CD14-positive monocyte (primary cell): Measurements from ENCODE around the gene PRR4. TPM values are rescaled to one million over a fixed set of nuclear protein-coding genes. Genes with fewer than 3 reads are reported as not detected.

Source experiments
- DNase-seq, 3 donors: peaks; one replicate each; pipeline ENCODE4 v3.0.0-alpha.2; 2011 to 2022
- H2AFZ ChIP-seq: 2 replicates; pipeline ENCODE4 v1.6.0; 2012; ENCODE audit warnings: mild to moderate bottlenecking, low read depth, low read length, inconsistent platforms; ENCODE audit not compliant: insufficient read depth, poor library complexity, severe bottlenecking
- H3K27ac ChIP-seq, 2 donors: 1 replicate in 1 of 2; 2 replicates in 1 of 2; pipeline ENCODE4 v1.5.1; 2012 to 2013; ENCODE audit warnings: low read length in 2 of 2, control low read depth in 1 of 2, inconsistent platforms in 1 of 2, low read depth in 1 of 2, mild to moderate bottlenecking in 1 of 2
- H3K27me3 ChIP-seq, 2 donors: one replicate each; pipeline versions ENCODE4 v1.6.0 to v1.6.1; 2011 to 2013; ENCODE audit warnings: low read length in 2 of 2; ENCODE audit not compliant: control insufficient read depth in 2 of 2, insufficient read depth in 2 of 2
- H3K36me3 ChIP-seq, 2 donors: replicated peaks in 1 of 2; 1 replicate in 1 of 2; 2 replicates in 1 of 2; pipeline versions ENCODE4 v1.5.1 to v1.6.1; 2012 to 2013; ENCODE audit warnings: low read length in 2 of 2, control low read depth in 1 of 2, inconsistent platforms in 1 of 2, mild to moderate bottlenecking in 1 of 2; ENCODE audit not compliant: insufficient read depth in 2 of 2, control insufficient read depth in 1 of 2
- H3K4me1 ChIP-seq, 2 donors: 1 replicate in 1 of 2; 2 replicates in 1 of 2; pipeline versions ENCODE4 v1.5.1 to v1.6.1; 2012 to 2013; ENCODE audit warnings: low read length in 2 of 2, control low read depth in 1 of 2, inconsistent platforms in 1 of 2, mild to moderate bottlenecking in 1 of 2, moderate library complexity in 1 of 2; ENCODE audit not compliant: insufficient read depth in 2 of 2, control insufficient read depth in 1 of 2
- H3K4me2 ChIP-seq: replicated peaks from 2 replicates; pipeline ENCODE3; 2012; ENCODE audit warnings: low read length, moderate library complexity, mild to moderate bottlenecking; ENCODE audit not compliant: poor library complexity, severe bottlenecking; ENCODE audit errors: extremely low read depth
- H3K4me3 ChIP-seq, 3 experiments: fragments of 200-600 bp in 1 of 3; sonication (generic) in 1 of 3; replicated peaks in 1 of 3; 1 replicate in 2 of 3; 2 replicates in 1 of 3; pipeline ENCODE4 v1.5.1; 2011 to 2013; ENCODE audit warnings: low read length in 3 of 3, mild to moderate bottlenecking in 3 of 3, control low read depth in 2 of 3, low read depth in 2 of 3, inconsistent platforms in 1 of 3, moderate library complexity in 1 of 3
- H3K79me2 ChIP-seq: 2 replicates; pipeline ENCODE4 v1.6.0; 2012; ENCODE audit warnings: mild to moderate bottlenecking, control low read depth, inconsistent platforms, low read length, moderate library complexity; ENCODE audit not compliant: insufficient read depth
- H3K9ac ChIP-seq: 2 replicates; pipeline ENCODE4 v1.6.0; 2017; ENCODE audit warnings: low read length, mild to moderate bottlenecking; ENCODE audit not compliant: insufficient read depth, poor library complexity, severe bottlenecking
- H3K9me3 ChIP-seq, 2 donors: replicated peaks in 1 of 2; 1 replicate in 1 of 2; 2 replicates in 1 of 2; pipeline versions ENCODE4 v1.5.1 to v1.6.1; 2012 to 2013; ENCODE audit warnings: low read length in 2 of 2, control low read depth in 1 of 2; ENCODE audit not compliant: control insufficient read depth in 1 of 2, insufficient read depth in 1 of 2
- H4K20me1 ChIP-seq: 2 replicates; pipeline ENCODE4 v1.6.0; 2012; ENCODE audit warnings: mild to moderate bottlenecking, low read length, control low read depth, moderate library complexity; ENCODE audit not compliant: insufficient read depth
- H3K27ac Mint-ChIP-seq, 7 donors: one replicate each; pipeline ENCODE4 v1.8.0; 2020; ENCODE audit warnings: mild to moderate bottlenecking in 7 of 7, mixed read lengths in 7 of 7, moderate library complexity in 6 of 7, inconsistent platforms in 2 of 7
- H3K27me3 Mint-ChIP-seq, 3 donors: one replicate each; pipeline ENCODE4 v1.8.0; 2021 to 2022; ENCODE audit warnings: low read depth in 3 of 3, mild to moderate bottlenecking in 3 of 3, mixed read lengths in 3 of 3, moderate library complexity in 3 of 3, inconsistent platforms in 1 of 3
- H3K36me3 Mint-ChIP-seq, 2 donors: one replicate each; pipeline ENCODE4 v1.8.0; 2020; ENCODE audit warnings: mixed read lengths in 2 of 2, inconsistent platforms in 1 of 2, mild to moderate bottlenecking in 1 of 2
- H3K4me1 Mint-ChIP-seq: one replicate; pipeline ENCODE4 v1.8.0; 2020; ENCODE audit warnings: mild to moderate bottlenecking, mixed read lengths
- H3K4me3 Mint-ChIP-seq, 2 donors: one replicate each; pipeline ENCODE4 v1.8.0; 2020; ENCODE audit warnings: mild to moderate bottlenecking in 2 of 2, mixed read lengths in 2 of 2, moderate library complexity in 1 of 2
- H3K9me3 Mint-ChIP-seq, 7 donors: one replicate each; pipeline ENCODE4 v1.8.0; 2020 to 2022; ENCODE audit warnings: mixed read lengths in 7 of 7, mild to moderate bottlenecking in 6 of 7, moderate library complexity in 6 of 7, inconsistent platforms in 2 of 7
- CTCF ChIP-seq: fragments of 200-600 bp; IDR thresholded peaks from one replicate; pipeline ENCODE4 v1.8.0; 2022; ENCODE audit warnings: antibody characterized with exemption, mild to moderate bottlenecking
- WGBS: methylation state at CpG from one replicate; pipeline ENCODE4 v1.1.5; 2013; ENCODE audit warnings: missing lambda C conversion rate; ENCODE audit not compliant: insufficient coverage; 5-methylcytosine and 5-hydroxymethylcytosine counted together
- intact Hi-C, 2 donors: fragments of 100-400 bp; cut with micrococcal nuclease; formaldehyde crosslinking; loops; one replicate each; pipeline versions ENCODE4 v1.15.0 to v1.15.1; 2023
- polyA plus RNA-seq, 3 donors: library from polyadenylated mRNA; depleted of rRNA in 1 of 3; unstranded in 2 of 3; stranded (reverse) in 1 of 3; fragments of 300-500 nt in 2 of 3; fragments of >200 nt in 1 of 3; fragmentation: Illumina TruSeq in 2 of 3; gene quantifications; 1 replicate in 2 of 3; 2 replicates in 1 of 3; pipeline ENCODE4 v1.2.3, GENCODE V29; 2012 to 2021

Gene PRR4
- polyA plus RNA-seq, 3 donors = 1.0 TPM; not detected in 2

DNA sequence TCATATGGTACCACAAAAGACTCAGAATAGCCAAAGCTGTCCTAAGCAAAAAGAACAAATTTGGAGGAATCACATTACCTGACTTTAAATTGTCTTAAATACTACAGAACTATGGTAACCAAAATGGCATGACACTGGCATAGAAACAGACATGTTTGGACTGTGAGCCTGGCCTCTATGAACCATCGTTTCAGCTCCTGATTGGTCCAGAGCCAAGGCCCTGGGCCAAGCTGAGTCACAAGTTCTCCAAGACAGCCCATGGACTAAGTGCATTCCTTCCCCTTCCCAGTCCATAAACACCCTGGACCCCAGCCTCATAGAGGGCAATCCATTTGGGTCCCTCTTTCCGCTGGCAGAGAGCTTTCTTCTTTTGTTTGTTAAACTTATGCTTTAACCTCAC is 12.1 kb upstream of the PRR4 start:
- TF ChIP-seq CTCF = no peak
- peaks cover 23 to 38% (median 32%) of the 10 kb centered on the region in 7 donors for H3K9me3 Mint-ChIP-seq
- no peak for DNase-seq
- H3K4me3 ChIP-seq = no peak overlapping the region
- H3K4me1 ChIP-seq = no peaks in the 10 kb centered on the region
- H3K27ac Mint-ChIP-seq = no peak overlapping the region
- no peak overlapping the region for H3K4me2 ChIP-seq
- peaks cover 0 to 2% (median 0%) of the 10 kb centered on the region in 3 donors for H3K27me3 Mint-ChIP-seq
- H3K27me3 ChIP-seq = no peaks in the 10 kb centered on the region
- 92% methylated on average over 2 of the region's 2 CpGs for WGBS
- H3K4me3 Mint-ChIP-seq = no peak overlapping the region
- H3K9ac ChIP-seq = no peak overlapping the region
- no peaks in the 10 kb centered on the region for H3K79me2 ChIP-seq
- H3K4me1 Mint-ChIP-seq = no peaks in the 10 kb centered on the region
- peaks cover 22 to 28% of the 10 kb centered on the region in 2 donors for H3K9me3 ChIP-seq
- peaks cover 3 to 13% of the 10 kb centered on the region in 2 donors for H3K36me3 Mint-ChIP-seq
- H4K20me1 ChIP-seq = no peaks in the 10 kb centered on the region
- no peaks in the 10 kb centered on the region for H3K36me3 ChIP-seq
- intact Hi-C loops = no loop called here
- no peak overlapping the region for H2AFZ ChIP-seq
- no peak overlapping the region for H3K27ac ChIP-seq

- Histone ChIP-seq H3K9me3 (peaks cover 26 to 33% of the 10 kb centered on the region in 2 donors), H3K27ac (no peak overlapping the region), H3K27me3 (no peaks in the 10 kb centered on the region), H3K9ac (no peak overlapping the region), H2AFZ (no peak overlapping the region), H3K36me3 (no peaks in the 10 kb centered on the region), H3K4me3 (no peak overlapping the region), H4K20me1 (no peaks in the 10 kb centered on the region), H3K79me2 (no peaks in the 10 kb centered on the region), H3K4me2 (no peak overlapping the region), H3K4me1 (no peaks in the 10 kb centered on the region)
- H3K4me1 Mint-ChIP-seq = no peaks in the 10 kb centered on the region
- H3K9me3 Mint-ChIP-seq = peaks cover 20 to 36% (median 27%) of the 10 kb centered on the region in 7 donors
- WGBS = 100% methylated on average over 2 of the region's 2 CpGs
- H3K27me3 Mint-ChIP-seq = peaks cover 0 to 2% (median 0%) of the 10 kb centered on the region in 3 donors
- no peak overlapping the region for H3K27ac Mint-ChIP-seq
- no peak for TF ChIP-seq CTCF
- DNase-seq = no peak
- intact Hi-C loops = no loop called here
- peaks cover 7 to 13% of the 10 kb centered on the region in 2 donors for H3K36me3 Mint-ChIP-seq
- H3K4me3 Mint-ChIP-seq = no peak overlapping the region
These were observed 6.5 kb upstream of the PRR4 start for GRCh38 chr12:10855807-10856206.
